Stimulated activated naive B cell treated with anti-CD40 and anti-IgM and Interleukin-4, amounts not matched to agents 10 μg/mL and 1 μg/mL and 100 μg/mL, for 72 hours (primary cell): Measurements from ENCODE around the gene TNFSF12.
"Not testable (repeated sequence)": the region's sequence is repeated elsewhere in the genome, so short reads cannot be mapped to it uniquely, and the experiment has no call there.

Source experiments
- ATAC-seq, 2 donors: fragments of 150-1000 bp; cut with Tn5 transposase; replicated peaks; 2 replicates each; pipeline ENCODE4 v1.10.0; 2021; ENCODE audit warnings: moderate library complexity in 1 of 2
- DNase-seq: peaks from one replicate; pipeline ENCODE4 v3.0.0; 2021
- H3K27ac Mint-ChIP-seq: one replicate; pipeline ENCODE4 v1.8.0; 2022; ENCODE audit warnings: mild to moderate bottlenecking, mixed read lengths
- H3K27me3 Mint-ChIP-seq, 2 donors: one replicate each; pipeline ENCODE4 v1.8.0; 2022; ENCODE audit warnings: mixed read lengths in 2 of 2
- H3K36me3 Mint-ChIP-seq, 2 donors: one replicate each; pipeline ENCODE4 v1.8.0; 2022; ENCODE audit warnings: mixed read lengths in 2 of 2, mild to moderate bottlenecking in 1 of 2
- H3K4me1 Mint-ChIP-seq, 2 donors: one replicate each; pipeline ENCODE4 v1.8.0; 2022; ENCODE audit warnings: mixed read lengths in 2 of 2, mild to moderate bottlenecking in 1 of 2
- H3K4me3 Mint-ChIP-seq, 2 donors: one replicate each; pipeline ENCODE4 v1.8.0; 2022; ENCODE audit warnings: mild to moderate bottlenecking in 2 of 2, mixed read lengths in 2 of 2, moderate library complexity in 1 of 2
- H3K9me3 Mint-ChIP-seq, 2 donors: one replicate each; pipeline ENCODE4 v1.8.0; 2022; ENCODE audit warnings: mixed read lengths in 2 of 2, mild to moderate bottlenecking in 1 of 2

Gene TNFSF12

DNA sequence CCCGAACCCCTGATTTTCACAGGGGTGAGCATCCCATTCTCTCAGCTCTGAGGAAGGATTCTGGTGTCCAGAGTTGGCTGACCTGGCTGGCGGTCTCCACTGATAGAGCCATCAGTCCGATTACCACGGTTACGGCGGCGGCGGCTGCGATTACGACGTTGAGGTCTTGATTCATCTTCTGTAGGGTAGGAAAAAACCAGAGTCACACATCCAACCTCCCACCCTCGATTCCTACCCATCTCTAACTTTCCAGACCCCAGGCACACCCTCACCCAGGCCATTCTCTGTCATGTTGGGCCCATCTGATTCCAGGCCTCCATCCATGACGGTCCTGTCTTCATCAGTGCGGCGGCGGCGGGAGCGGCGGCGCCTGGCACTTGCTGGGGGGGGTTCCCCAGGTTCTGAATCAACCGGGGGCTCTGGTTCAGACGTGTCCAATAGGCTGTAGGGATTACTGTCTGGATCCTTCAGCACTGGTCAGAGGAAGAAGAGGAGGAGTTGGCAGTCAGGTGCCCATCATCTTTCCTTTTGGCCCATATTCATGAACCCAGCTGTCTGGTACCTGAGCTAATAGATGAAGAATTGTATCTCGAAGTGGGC, 43.7 kb downstream of the TNFSF12 start:
- no peaks in the 10 kb centered on the region for H3K9me3 Mint-ChIP-seq

DNA sequence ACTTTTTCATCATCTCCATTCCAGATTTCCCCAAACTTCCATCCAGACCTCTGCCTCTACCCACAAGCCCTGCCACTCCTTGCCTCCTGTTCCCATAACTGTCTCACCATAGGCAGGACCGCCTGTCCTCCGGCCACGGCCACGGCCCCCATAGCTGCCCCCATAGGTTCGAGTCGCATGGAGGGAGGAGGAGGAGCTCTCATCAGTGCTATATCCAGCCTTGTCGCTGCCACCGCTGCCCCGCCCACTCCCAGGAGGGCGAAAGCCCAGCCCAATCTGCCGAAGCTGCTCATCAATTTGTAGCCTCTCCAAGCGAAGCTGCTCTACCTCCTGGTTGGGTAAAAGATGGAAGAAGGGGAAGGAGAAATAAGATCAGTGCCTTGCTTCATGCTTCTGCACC, 44.4 kb downstream of the TNFSF12 start:
- DNase-seq (no peak), ATAC-seq (no peak)
- no peak overlapping the region for H3K27ac Mint-ChIP-seq
- H3K27me3 Mint-ChIP-seq, result no peaks in the 10 kb centered on the region
- no peak overlapping the region for H3K4me3 Mint-ChIP-seq
- H3K36me3 Mint-ChIP-seq, result peaks cover 54 to 65% of the 10 kb centered on the region in 2 donors
- H3K4me1 Mint-ChIP-seq, result peaks cover 0 to 15% of the 10 kb centered on the region in 2 donors
- no peaks in the 10 kb centered on the region for H3K9me3 Mint-ChIP-seq

More for the DNA sequence above, 43.7 kb downstream of the TNFSF12 start:
- Mint-ChIP-seq H3K27me3 (no peaks in the 10 kb centered on the region), H3K36me3 (peaks cover 56 to 72% of the 10 kb centered on the region in 2 donors), H3K4me3 (no peak overlapping the region), H3K27ac (no peak overlapping the region), H3K4me1 (peaks cover 0 to 21% of the 10 kb centered on the region in 2 donors)
- DNase-seq (no peak), ATAC-seq (no peak)

DNA sequence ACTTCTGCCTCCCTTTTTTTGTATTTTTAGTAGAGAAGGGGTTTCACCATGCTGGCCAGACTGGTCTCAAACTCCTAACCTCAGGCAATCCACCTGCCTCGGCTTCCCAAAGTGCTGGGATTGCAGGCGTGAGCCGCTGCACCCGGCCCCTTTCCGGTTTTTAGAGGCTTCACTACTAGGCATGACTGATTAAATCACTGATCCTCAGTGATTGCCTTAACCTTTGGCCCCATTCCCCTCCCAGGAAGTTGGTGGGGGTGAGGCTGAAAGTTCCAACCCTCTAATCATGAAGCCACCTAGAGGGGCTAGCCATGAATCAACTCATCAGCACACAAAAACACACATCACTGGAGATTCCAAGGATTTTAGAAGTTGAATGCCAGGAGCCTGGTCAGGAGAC, 48.7 kb downstream of the TNFSF12 start:
- not testable (repeated sequence) for H3K27ac Mint-ChIP-seq, H3K27me3 Mint-ChIP-seq, H3K4me3 Mint-ChIP-seq, H3K9me3 Mint-ChIP-seq, ATAC-seq, H3K4me1 Mint-ChIP-seq, DNase-seq
- H3K36me3 Mint-ChIP-seq, result peaks cover 60 to 67% of the 10 kb centered on the region in 2 donors

DNA sequence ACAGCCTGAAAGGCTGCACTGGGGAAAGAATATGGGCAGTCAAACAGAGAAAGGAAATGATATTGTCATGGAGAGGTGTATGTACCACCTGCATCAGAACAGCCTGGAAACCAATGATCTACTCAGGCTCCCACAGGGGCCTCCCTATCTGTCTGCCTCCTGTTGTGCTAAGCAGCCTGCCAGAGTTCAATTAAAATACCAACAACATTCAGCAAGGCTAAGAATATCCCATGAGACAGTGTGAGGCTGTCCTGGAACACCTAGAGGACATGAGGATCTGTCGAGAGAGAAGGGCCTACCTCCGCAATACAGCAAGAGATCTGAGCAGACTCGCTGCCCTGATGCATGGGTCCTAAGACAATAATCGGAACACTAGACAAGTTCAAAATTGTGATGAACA, 57.4 kb downstream of the TNFSF12 start:
- ATAC-seq (no peak), DNase-seq (no peak)
- peaks cover 10 to 15% of the 10 kb centered on the region in 2 donors for H3K4me1 Mint-ChIP-seq
- H3K27me3 Mint-ChIP-seq, result no peaks in the 10 kb centered on the region
- H3K27ac Mint-ChIP-seq, result no peak overlapping the region
- no peak overlapping the region for H3K4me3 Mint-ChIP-seq
- H3K9me3 Mint-ChIP-seq, result no peaks in the 10 kb centered on the region
- H3K36me3 Mint-ChIP-seq, result peaks cover 33 to 47% of the 10 kb centered on the region in 2 donors
